Esophagus squamous epithelium (tissue), 4 donors: Measurements from ENCODE around the gene GSC2.

ENCODE experiments used
- CTCF ChIP-seq, 6 experiments: fragments of 450-650 bp in 4 of 6; fragments of 200-600 bp in 2 of 6; sonication (generic) in 2 of 6; IDR thresholded peaks; one replicate each; pipeline ENCODE4 v1.5.1; 2016 to 2019; ENCODE audit warnings: antibody characterized with exemption in 6 of 6, mild to moderate bottlenecking in 4 of 6, moderate library complexity in 4 of 6
- POLR2A ChIP-seq, 4 donors: fragments of 450-650 bp; IDR thresholded peaks; one replicate each; pipeline ENCODE4 v1.6.1; 2017; ENCODE audit warnings: antibody characterized with exemption in 4 of 4, mild to moderate bottlenecking in 4 of 4, moderate library complexity in 3 of 4

- no peak for TF ChIP-seq CTCF (IDR thresholded peaks at IDR 0.05)
- no peak for TF ChIP-seq POLR2A (IDR thresholded peaks at IDR 0.05)
Measured at GRCh38 chr22:19137384-19138216, 12.5 kb downstream of the GSC2 start.
